GM23248 (cell line): ENCODE data around the gene C1QL4.

Experiments used
- EZH2 ChIP-seq: fragments of 200-600 bp; sonication (generic); IDR thresholded peaks from 2 replicates; pipeline ENCODE4 v1.6.1; 2018; ENCODE audit warnings: antibody characterized with exemption, mild to moderate bottlenecking; ENCODE audit not compliant: insufficient read depth, poor library complexity, severe bottlenecking
- EZH2phosphoT487 ChIP-seq: fragments of 200-600 bp; sonication (generic); IDR thresholded peaks from 2 replicates; pipeline ENCODE4 v1.6.1; 2018; ENCODE audit warnings: antibody characterized with exemption, moderate library complexity, mild to moderate bottlenecking, low read depth; ENCODE audit not compliant: insufficient read depth

DNA sequence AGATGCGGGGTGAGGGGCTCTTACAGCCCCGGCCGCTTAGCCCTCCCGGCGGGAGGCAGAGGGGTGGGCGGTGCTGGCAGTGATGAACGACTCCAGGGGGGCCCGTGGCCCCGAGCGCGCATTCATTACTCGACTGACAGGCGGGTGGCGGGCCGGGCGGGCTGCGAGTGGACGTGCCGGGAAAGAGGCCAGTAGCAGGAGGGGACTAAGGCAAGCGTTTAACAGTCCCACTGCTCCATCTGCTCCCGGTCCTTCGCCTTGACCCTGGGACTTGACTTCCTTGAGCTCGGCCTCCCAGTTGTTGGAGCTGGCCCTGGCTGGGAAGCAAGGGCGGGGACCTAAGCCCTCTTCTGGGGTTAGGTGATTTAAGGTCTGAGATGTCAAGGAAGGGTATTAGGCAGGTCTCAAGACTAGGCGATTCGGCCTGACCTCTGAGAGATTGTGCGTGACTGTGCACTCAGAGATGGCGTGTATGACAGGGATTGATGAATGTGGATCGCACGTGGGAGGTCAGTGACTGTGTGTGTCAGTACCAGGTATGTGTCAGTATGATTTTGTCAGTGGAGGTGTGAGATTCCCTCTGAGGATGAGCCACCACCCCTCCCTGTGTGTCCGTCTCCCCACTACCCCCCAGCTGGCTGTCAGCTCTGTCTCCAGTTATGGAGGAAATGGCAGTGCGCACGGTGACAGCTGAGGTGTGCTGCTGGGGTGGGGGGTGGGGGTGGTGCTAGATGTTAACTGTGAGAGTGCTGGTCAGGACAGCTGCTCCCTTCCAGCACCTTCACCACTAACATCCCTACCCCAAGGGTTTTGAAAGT, 6.1 kb upstream of the C1QL4 start:
- no peak for TF ChIP-seq EZH2phosphoT487
- TF ChIP-seq EZH2 = no peak
